Measurements from ENCODE around the gene CSRNP2. TPM values are rescaled to one million over a fixed set of nuclear protein-coding genes. Genes with fewer than 3 reads are reported as not detected.

The CSRNP2 gene
- total and polyA plus RNA-seq, 2 donors (not counting 3 experiments of a cell fraction or from before 2014, with no cell fraction given) = 24.2 to 49.7 TPM

- Histone ChIP-seq H3K36me3 (ENCODE audit: control insufficient read depth in 2 of 2, extremely low read depth in 1 of 2, insufficient read depth in 2 of 2, low read length in 2 of 2) (peaks cover 3 to 9% of the 10 kb centered on the region in 2 experiments), H4K20me1 (replicated peaks; ENCODE audit: control insufficient read depth, extremely low read depth, insufficient read depth, low read length) (no peaks in the 10 kb centered on the region), H3K27me3 (ENCODE audit: control insufficient read depth in 2 of 2, insufficient read depth in 2 of 2, low read length in 2 of 2) (no peaks in the 10 kb centered on the region), H3K9ac (replicated peaks; ENCODE audit: extremely low read depth, insufficient read depth, low read length) (no peak overlapping the region), H3K79me2 (ENCODE audit: control insufficient read depth, insufficient read depth, low read length) (peaks cover 12% of the 10 kb centered on the region), H3K9me1 (replicated peaks; ENCODE audit: control insufficient read depth, extremely low read depth, insufficient read depth, low read length) (no peaks in the 10 kb centered on the region), H3K27ac (ENCODE audit: insufficient read depth, low read depth, low read length) (no peak overlapping the region), H2AFZ (ENCODE audit: low read depth, low read length) (no peak overlapping the region), H3K4me2 (ENCODE audit: insufficient read depth, low read length) (peak overlapping the region; percentile 96), H3K4me1 (ENCODE audit: control insufficient read depth, extremely low read depth, insufficient read depth, low read length) (peaks cover 11% of the 10 kb centered on the region), H3K9me3 (replicated peaks; ENCODE audit: control insufficient read depth, insufficient read depth, low read length) (no peaks in the 10 kb centered on the region), H3K4me3 (replicated peaks in 1 of 3; ENCODE audit: insufficient read depth in 1 of 3, low read depth in 1 of 3, low read length in 3 of 3) (peak overlapping the region in 1 of 3 experiments; percentile 92)
- dilution Hi-C loops (cut with MboI; ENCODE audit: extremely low pct_ligation_motif_present, low sequenced_read_pairs) (no loop called here), intact Hi-C loops (cut with micrococcal nuclease) (loop anchor here (5.0 kb wide), 2 partner anchors 188 to 203 kb away; partner anchors contain the start of gene DAZAP2)
- FAIRE-seq = no peak
- ChIA-PET POLR2A (no interaction called here), CTCF (interaction anchor here (1.0 to 2.1 kb wide), 3 partner anchors 284 to 301 kb away, joined by 4 to 13 read pairs (median 5); no protein-coding TSS in a partner anchor)
- no TSS peak for BruUV-seq (replicated peaks)
- no peak for DNase-seq (ENCODE audit: low read depth, low spot score)
- no peak for TF ChIP-seq MYC (IDR thresholded peaks at IDR 0.05; ENCODE audit: low read depth, low read length)
- TF ChIP-seq FOS (IDR thresholded peaks at IDR 0.05; ENCODE audit: borderline replicate concordance, insufficient read depth, low read length) = no peak
- no peak for TF ChIP-seq CTCF (IDR thresholded peaks at IDR 0.05; ENCODE audit: extremely low read depth in 1 of 2, insufficient read depth in 1 of 2, low read depth in 1 of 2, low read length in 2 of 2)
Observed at GRCh38 chr12:51049525-51049924, 33.9 kb downstream of the CSRNP2 start.

GRCh38 chr12:51048661-51049251 is 34.6 kb downstream of the CSRNP2 start:
- peak overlapping the region; percentile 42 for H3K27ac ChIP-seq (ENCODE audit: insufficient read depth, low read depth, low read length)
- H3K27me3 ChIP-seq (ENCODE audit: control insufficient read depth in 2 of 2, insufficient read depth in 2 of 2, low read length in 2 of 2) = no peaks in the 10 kb centered on the region
- ChIA-PET POLR2A (no interaction called here), CTCF (interaction anchor here (0.9 to 2.1 kb wide), 5 partner anchors 62 to 301 kb away, joined by 3 to 13 read pairs (median 4); no protein-coding TSS in a partner anchor)
- intact Hi-C loops (cut with micrococcal nuclease) (loop anchor here (1.0 to 5.0 kb wide), 5 partner anchors 22 to 204 kb away; partner anchors contain the start of genes CSRNP2, DAZAP2 and SLC11A2), dilution Hi-C loops (cut with MboI; ENCODE audit: extremely low pct_ligation_motif_present, low sequenced_read_pairs) (no loop called here)
- H3K36me3 ChIP-seq (ENCODE audit: control insufficient read depth in 2 of 2, extremely low read depth in 1 of 2, insufficient read depth in 2 of 2, low read length in 2 of 2) = peaks cover 0 to 4% of the 10 kb centered on the region in 2 experiments
- no peaks in the 10 kb centered on the region for H3K9me1 ChIP-seq (replicated peaks; ENCODE audit: control insufficient read depth, extremely low read depth, insufficient read depth, low read length)
- no peaks in the 10 kb centered on the region for H3K9me3 ChIP-seq (replicated peaks; ENCODE audit: control insufficient read depth, insufficient read depth, low read length)
- H4K20me1 ChIP-seq (replicated peaks; ENCODE audit: control insufficient read depth, extremely low read depth, insufficient read depth, low read length) = no peaks in the 10 kb centered on the region
- no peak for DNase-seq (ENCODE audit: low read depth, low spot score)
- H3K4me3 ChIP-seq (replicated peaks in 1 of 3; ENCODE audit: insufficient read depth in 1 of 3, low read depth in 1 of 3, low read length in 3 of 3) = peak overlapping the region; percentile 75 to 92 (median 86)
- H3K4me1 ChIP-seq (ENCODE audit: control insufficient read depth, extremely low read depth, insufficient read depth, low read length) = peaks cover 11% of the 10 kb centered on the region
- no peak for TF ChIP-seq JUN (IDR thresholded peaks at IDR 0.05; ENCODE audit: borderline replicate concordance, insufficient read depth, insufficient read length, low read depth)
- TSS peak; percentile 62 for BruUV-seq (replicated peaks)
- peak overlapping the region; percentile 79 for H2AFZ ChIP-seq (ENCODE audit: low read depth, low read length)
- peaks cover 12% of the 10 kb centered on the region for H3K79me2 ChIP-seq (ENCODE audit: control insufficient read depth, insufficient read depth, low read length)
- no peak for FAIRE-seq
- peak overlapping the region; percentile 96 for H3K4me2 ChIP-seq (ENCODE audit: insufficient read depth, low read length)
- peak overlapping the region; percentile 89 for H3K9ac ChIP-seq (replicated peaks; ENCODE audit: extremely low read depth, insufficient read depth, low read length)
